K562 (cell line): ENCODE data around the gene MAD1L1. TPM values are rescaled to one million over a fixed set of nuclear protein-coding genes. Genes with fewer than 3 reads are reported as not detected.

Experiments
- ARID3A ChIP-seq: IDR thresholded peaks from 2 replicates; pipeline ENCODE4 v1.6.1; 2012; ENCODE audit warnings: low read depth, low read length, improper control_type of control experiment, borderline replicate concordance
- BRD9 ChIP-seq: fragments of 450-650 bp; IDR thresholded peaks from 2 replicates; pipeline ENCODE4 v1.6.1; 2018; ENCODE audit warnings: low read depth; ENCODE audit not compliant: partially characterized antibody
- CCNT2 ChIP-seq: IDR thresholded peaks from 2 replicates; pipeline ENCODE4 v1.6.1; 2011; ENCODE audit warnings: borderline replicate concordance, low read depth, mild to moderate bottlenecking, moderate library complexity, mixed read lengths, low read length; ENCODE audit not compliant: insufficient read length; ENCODE audit errors: extremely low read depth
- CHD1 ChIP-seq: fragments of 200-600 bp; sonication (generic); IDR thresholded peaks from one replicate; pipeline ENCODE4 v1.6.1; 2012; ENCODE audit warnings: mild to moderate bottlenecking, moderate library complexity, low read length, inconsistent platforms
- GABPB1 ChIP-seq: sonication (generic); formaldehyde crosslinking; IDR thresholded peaks from 2 replicates; pipeline ENCODE4 v1.8.0; 2022; ENCODE audit warnings: mild to moderate bottlenecking, missing genetic modification reagents
- HDAC6 ChIP-seq: IDR thresholded peaks from 2 replicates; pipeline ENCODE4 v1.6.1; 2012; ENCODE audit warnings: low read depth, mild to moderate bottlenecking, control low read depth, inconsistent platforms, low read length, moderate library complexity
- KLF6 ChIP-seq: fragments of 250-450 bp; sonication (Bioruptor Pico); IDR thresholded peaks from 2 replicates; pipeline ENCODE4 v1.4.0; 2020; ENCODE audit warnings: mild to moderate bottlenecking, moderate library complexity, borderline replicate concordance
- MGA ChIP-seq: fragments of 450-650 bp; IDR thresholded peaks from 2 replicates; pipeline ENCODE4 v1.6.1; 2016; ENCODE audit warnings: mild to moderate bottlenecking, moderate library complexity
- MYNN ChIP-seq, 2 experiments: sonication (generic); formaldehyde crosslinking in 1 of 2; IDR thresholded peaks; 2 replicates each; pipeline versions ENCODE4 v1.5.0 to v1.6.1; 2016 to 2020; ENCODE audit warnings: antibody characterized with exemption in 1 of 2, missing genetic modification reagents in 1 of 2
- PML ChIP-seq: IDR thresholded peaks from 2 replicates; pipeline ENCODE4 v1.6.1; 2012; ENCODE audit warnings: low read length, inconsistent platforms
- SMARCA4 ChIP-seq: fragments of 450-650 bp; IDR thresholded peaks from 2 replicates; pipeline ENCODE4 v1.6.1; 2016
- TAF1 ChIP-seq: IDR thresholded peaks from 2 replicates; pipeline ENCODE4 v1.6.1; 2011; ENCODE audit warnings: mild to moderate bottlenecking, low read length, moderate library complexity; ENCODE audit not compliant: insufficient read depth, control insufficient read depth, severe bottlenecking; ENCODE audit errors: extremely low read depth
- TCF7L2 ChIP-seq: fragments of 150-350 bp; IDR thresholded peaks from 2 replicates; pipeline ENCODE4 v1.6.1; 2016; ENCODE audit warnings: low read depth, mild to moderate bottlenecking, low read length, moderate library complexity
- ZNF175 ChIP-seq: fragments of 200-800 bp; sonication (Bioruptor generic); IDR thresholded peaks from 2 replicates; pipeline ENCODE4 v1.6.1; 2016; ENCODE audit warnings: low read depth, mild to moderate bottlenecking, missing genetic modification characterization, missing compliant biosample characterization
- ZNF232 ChIP-seq: sonication (generic); formaldehyde crosslinking; IDR thresholded peaks from 2 replicates; pipeline ENCODE4 v1.8.0; 2022; ENCODE audit warnings: mild to moderate bottlenecking, missing genetic modification reagents
- ZNF780A ChIP-seq: fragments of 250-450 bp; sonication (Bioruptor Pico); IDR thresholded peaks from 2 replicates; pipeline ENCODE4 v1.5.0; 2021; ENCODE audit warnings: mild to moderate bottlenecking
- polyA plus RNA-seq, 8 experiments: library from polyadenylated mRNA; depleted of rRNA in 4 of 8; stranded (reverse) in 5 of 8; unstranded in 3 of 8; fragments of >200 nt; fragmentation: Nextera tagmentation in 2 of 8; fragmentation: Illumina TruSeq in 1 of 8; extraction: Ambion mirVana in 2 of 8; extraction: Trizol in 1 of 8; gene quantifications; 2 replicates each; pipeline versions ENCODE4 v1.2.1 to v1.2.3, GENCODE V29; 2011 to 2014; ENCODE audit warnings: inconsistent platforms in 1 of 8, missing spikeins in 1 of 8
- total RNA-seq, 7 experiments: library from RNA; depleted of rRNA in 6 of 7; stranded (reverse); fragments of >200 nt in 6 of 7; fragmentation: Illumina TruSeq in 2 of 7; extraction: Trizol in 2 of 7; gene quantifications; 2 replicates each; pipeline versions ENCODE4 v1.2.1 to v1.2.3, GENCODE V29; 2011 to 2021; ENCODE audit warnings: low replicate concordance in 1 of 7

MAD1L1 gene
- total and polyA plus RNA-seq, 9 of the 15 experiments (the other 6 are each of a cell fraction or from before 2014, with no cell fraction given) = 1.7 to 89.7 (median 18.0) TPM

- TF ChIP-seq MGA (peak; percentile 61; the same call in 1 of the 2 replicates), GABPB1 (peak; percentile 45; the same call in 1 of the 2 replicates), SMARCA4 (no peak), TCF7L2 (no peak), ARID3A (no peak), KLF6 (CRISPR knock-in tag) (peak; percentile 27; the same call in 1 of the 2 replicates), ZNF175 (CRISPR knock-in tag) (0 out of 2 replicates have a peak, but pooled peaks have one; percentile 49), MYNN (IDR thresholded peaks at IDR 0.05) (no peak), MYNN (CRISPR knock-in tag; IDR thresholded peaks at IDR 0.05) (no peak), TAF1 (no peak), ZNF232 (CRISPR knock-in tag) (no peak), BRD9 (no peak), CCNT2 (no peak), ZNF780A (CRISPR knock-in tag) (no peak), HDAC6 (no peak), PML (no peak), CHD1 (no peak)
Observed at GRCh38 chr7:1951159-1951536, 281.6 kb downstream of the MAD1L1 start (continued).
